Testis (tissue), 3 donors: ENCODE data around the gene PISD. TPM values are rescaled to one million over a fixed set of nuclear protein-coding genes. Genes with fewer than 3 reads are reported as not detected.
"Not testable (repeated sequence)": the region's sequence is repeated elsewhere in the genome, so short reads cannot be mapped to it uniquely, and the experiment has no call there.

Source experiments
- DNase-seq: peaks from one replicate; pipeline ENCODE4 v3.0.0-alpha.2; 2019
- H3K27ac ChIP-seq, 2 donors: fragments of 200-600 bp; sonication (generic); one replicate each; pipeline ENCODE4 v1.5.1; 2019
- H3K27me3 ChIP-seq: fragments of 200-600 bp; sonication (generic); one replicate; pipeline ENCODE4 v1.5.1; 2019
- H3K36me3 ChIP-seq: fragments of 200-600 bp; sonication (generic); one replicate; pipeline ENCODE4 v1.5.1; 2017; ENCODE audit warnings: low read depth; ENCODE audit errors: missing control alignments
- H3K4me1 ChIP-seq: fragments of 200-600 bp; sonication (generic); one replicate; pipeline ENCODE4 v1.5.1; 2019
- H3K4me3 ChIP-seq, 2 donors: fragments of 200-600 bp; sonication (generic); one replicate each; pipeline ENCODE4 v1.5.1; 2017 to 2019
- H3K9me3 ChIP-seq: fragments of 200-600 bp; sonication (generic); one replicate; pipeline ENCODE4 v1.5.1; 2017
- CTCF ChIP-seq, 3 experiments: fragments of 450-650 bp in 2 of 3; fragments of 200-600 bp in 1 of 3; sonication (generic) in 1 of 3; IDR thresholded peaks; one replicate each; pipeline ENCODE4 v1.5.1; 2016 to 2019; ENCODE audit warnings: antibody characterized with exemption in 3 of 3, mild to moderate bottlenecking in 2 of 3, moderate library complexity in 1 of 3
- POLR2A ChIP-seq: fragments of 450-650 bp; IDR thresholded peaks from one replicate; pipeline ENCODE4 v1.6.1; 2017; ENCODE audit warnings: antibody characterized with exemption, mild to moderate bottlenecking, moderate library complexity
- WGBS, 2 donors: methylation state at CpG; one replicate each; pipeline ENCODE4 v1.1.5; 2018; 5-methylcytosine and 5-hydroxymethylcytosine counted together
- intact Hi-C: fragments of 100-400 bp; cut with DNase I; formaldehyde crosslinking; loops from one replicate; pipeline ENCODE4 v1.15.1; 2023; ENCODE audit warnings: low total_unique reads
- polyA plus RNA-seq: library from polyadenylated mRNA; stranded (reverse); fragments of 350-450 nt; fragmentation: Illumina TruSeq; extraction: RNeasy Lipid Tissue Mini Kit (QIAGEN cat#74804); gene quantifications from one replicate; pipeline ENCODE4 v1.2.3, GENCODE V29; 2014; ENCODE audit warnings: low read depth, low replicate concordance; ENCODE audit not compliant: insufficient read depth
- total RNA-seq, 2 donors: library from RNA; depleted of rRNA; stranded (reverse); fragments of >200 nt; gene quantifications; one replicate each; pipeline ENCODE4 v1.2.3, GENCODE V29; 2016

The PISD gene
- total and polyA plus RNA-seq, 3 donors from 2014 or later = 93.5 to 126 (median 120) TPM

- Histone ChIP-seq H3K4me3 (no peak overlapping the region), H3K9me3 (no peaks in the 10 kb centered on the region), H3K4me1 (peaks cover 15% of the 10 kb centered on the region), H3K36me3 (no peaks in the 10 kb centered on the region), H3K27me3 (no peaks in the 10 kb centered on the region), H3K27ac (peak overlapping the region in 1 of 2 donors; percentile 56)
- peak; percentile 63 for DNase-seq
- TF ChIP-seq CTCF (IDR thresholded peaks at IDR 0.05) (no peak), POLR2A (no peak)
- 37 to 57% methylated on average over 15 to 17 of the region's 17 CpGs for WGBS, 2 donors
- intact Hi-C loops = no loop called here
These were observed 19.6 kb upstream of the PISD start for GRCh38 chr22:31681349-31682345.

- no peaks in the 10 kb centered on the region for H3K9me3 ChIP-seq
- 36 to 47% methylated on average over 9 of the region's 9 CpGs for WGBS, 2 donors
- intact Hi-C loops = no loop called here
- no peak overlapping the region for H3K4me3 ChIP-seq
- H3K27me3 ChIP-seq = no peaks in the 10 kb centered on the region
- DNase-seq = no peak
- H3K36me3 ChIP-seq = no peaks in the 10 kb centered on the region
- no peak overlapping the region for H3K27ac ChIP-seq
- H3K4me1 ChIP-seq = peaks cover 15% of the 10 kb centered on the region
- TF ChIP-seq POLR2A (no peak), CTCF (IDR thresholded peaks at IDR 0.05) (no peak)
These were observed 18.9 kb upstream of the PISD start for GRCh38 chr22:31680861-31681341.

GRCh38 chr22:31678748-31679147 is 16.7 kb upstream of the PISD start:
- 89 to 91% methylated on average over 7 of the region's 7 CpGs for WGBS, 2 donors
- no peak for TF ChIP-seq POLR2A
- no peak for TF ChIP-seq CTCF (IDR thresholded peaks at IDR 0.05)
- intact Hi-C loops = no loop called here
- Histone ChIP-seq H3K4me3 (no peak overlapping the region), H3K4me1 (peaks cover 15% of the 10 kb centered on the region), H3K27ac (no peak overlapping the region), H3K9me3 (no peaks in the 10 kb centered on the region), H3K27me3 (no peaks in the 10 kb centered on the region), H3K36me3 (no peaks in the 10 kb centered on the region)
- DNase-seq = no peak

GRCh38 chr22:31676700-31677099 is 14.7 kb upstream of the PISD start:
- H3K9me3 ChIP-seq = no peaks in the 10 kb centered on the region
- intact Hi-C loops = no loop called here
- peak overlapping the region in 1 of 2 donors; percentile 25 for H3K27ac ChIP-seq
- no peak for TF ChIP-seq CTCF (IDR thresholded peaks at IDR 0.05)
- TF ChIP-seq POLR2A = no peak
- no peaks in the 10 kb centered on the region for H3K27me3 ChIP-seq
- no peaks in the 10 kb centered on the region for H3K36me3 ChIP-seq
- H3K4me1 ChIP-seq = peaks cover 11% of the 10 kb centered on the region
- peak; percentile 96 for DNase-seq
- WGBS, 2 donors = 2% methylated on average over 25 of the region's 25 CpGs
- peak overlapping the region; percentile 39 to 57 for H3K4me3 ChIP-seq

- H3K9me3 ChIP-seq, DNase-seq, H3K4me1 ChIP-seq, intact Hi-C loops, H3K27ac ChIP-seq, H3K36me3 ChIP-seq, H3K27me3 ChIP-seq, H3K4me3 ChIP-seq: not testable (repeated sequence)
- 83 to 92% methylated on average over 5 of the region's 5 CpGs for WGBS, 2 donors
These were observed 12.2 kb upstream of the PISD start for GRCh38 chr22:31674219-31674618.

- H3K36me3 ChIP-seq, H3K27ac ChIP-seq, DNase-seq, H3K4me3 ChIP-seq, H3K27me3 ChIP-seq, H3K9me3 ChIP-seq, intact Hi-C loops, H3K4me1 ChIP-seq: not testable (repeated sequence)
- 85 to 98% methylated on average over 4 of the region's 4 CpGs for WGBS, 2 donors
These were observed 6.8 kb upstream of the PISD start for GRCh38 chr22:31668849-31669248.
